Stimulated activated CD4-positive, alpha-beta T cell treated with anti-CD3 and anti-CD28 coated beads, Interleukin-2, amount 100 ng/mL, for 48 hours (primary cell): ENCODE data around the gene LRCH3.
A peak's percentile ranks its signal among the peaks of the same experiment; 100 is the strongest.
"Not testable (repeated sequence)": the region's sequence is repeated elsewhere in the genome, so short reads cannot be mapped to it uniquely, and the experiment has no call there.

Source experiments
- DNase-seq, 2 donors: peaks; one replicate each; pipeline ENCODE4 v3.0.0-alpha.2; 2020

The LRCH3 gene

GRCh38 chr3:197888511-197888910, 97.5 kb downstream of the LRCH3 start:
- DNase-seq = no peak

DNA sequence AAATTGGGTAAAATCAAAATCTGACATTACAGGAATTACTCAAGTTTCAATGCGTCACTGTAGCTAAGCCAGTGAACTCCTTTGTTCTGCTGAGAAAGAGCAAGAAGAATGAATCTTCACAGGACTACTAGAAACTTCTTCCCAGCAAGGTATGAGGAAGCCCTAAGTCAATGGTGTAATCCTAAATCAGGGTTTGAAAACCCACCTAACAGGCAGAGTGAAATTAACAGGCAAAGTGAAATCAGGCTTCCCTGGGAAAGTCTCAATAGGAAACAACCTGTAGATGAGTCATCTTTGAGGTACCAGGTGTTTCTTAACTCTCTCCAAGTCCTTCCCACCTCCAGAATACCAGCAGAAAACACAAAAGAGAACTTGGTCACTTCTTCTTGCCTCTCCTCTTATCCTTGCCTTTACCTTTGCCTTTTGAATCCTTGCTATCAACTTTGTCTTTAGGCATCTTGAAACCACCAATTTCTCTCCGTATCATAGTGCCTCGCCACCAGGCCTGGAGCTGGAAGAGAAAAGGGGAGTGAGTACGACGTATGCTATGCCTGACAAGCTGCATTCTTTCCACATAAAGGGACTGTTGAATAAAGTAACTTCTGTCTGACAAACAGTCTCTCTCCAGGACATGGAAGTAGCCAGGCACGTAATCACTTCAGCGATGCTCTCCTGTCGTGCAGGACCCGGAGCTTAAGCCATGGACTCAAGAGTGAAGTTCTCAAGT, 98.3 kb downstream of the LRCH3 start:
- no peak for DNase-seq

DNA sequence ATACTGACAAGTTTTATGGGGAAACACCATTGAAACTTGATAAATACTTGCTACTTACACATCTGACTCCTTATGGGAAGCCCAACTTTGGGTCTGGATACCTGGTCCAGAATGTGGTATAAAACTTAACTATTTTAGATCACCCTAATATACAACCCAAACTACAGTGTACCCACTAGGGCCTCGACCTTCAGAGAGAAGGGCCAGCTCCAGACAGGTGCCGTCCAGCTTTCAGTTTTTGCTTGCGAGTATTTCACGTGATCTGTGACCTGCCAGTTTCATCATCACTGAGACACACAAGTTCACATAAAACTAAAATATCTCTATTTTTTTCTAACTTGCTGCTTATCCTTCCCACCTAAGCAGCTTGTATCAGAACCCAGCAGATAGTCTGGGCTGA, 99.6 kb downstream of the LRCH3 start:
- DNase-seq = no peak

GRCh38 chr3:197892162-197892561, 101.1 kb downstream of the LRCH3 start:
- DNase-seq = no peak

GRCh38 chr3:197896421-197896820, 105.4 kb downstream of the LRCH3 start:
- no peak for DNase-seq

GRCh38 chr3:197899833-197900478, 108.9 kb downstream of the LRCH3 start:
- no peak for DNase-seq

- no peak for DNase-seq
Measured at GRCh38 chr3:197901626-197902025, 110.6 kb downstream of the LRCH3 start.

GRCh38 chr3:197906023-197906849, 115.2 kb downstream of the LRCH3 start:
- DNase-seq = peak; percentile 83 to 84

GRCh38 chr3:197906850-197907187, 115.8 kb downstream of the LRCH3 start:
- no peak for DNase-seq

DNA sequence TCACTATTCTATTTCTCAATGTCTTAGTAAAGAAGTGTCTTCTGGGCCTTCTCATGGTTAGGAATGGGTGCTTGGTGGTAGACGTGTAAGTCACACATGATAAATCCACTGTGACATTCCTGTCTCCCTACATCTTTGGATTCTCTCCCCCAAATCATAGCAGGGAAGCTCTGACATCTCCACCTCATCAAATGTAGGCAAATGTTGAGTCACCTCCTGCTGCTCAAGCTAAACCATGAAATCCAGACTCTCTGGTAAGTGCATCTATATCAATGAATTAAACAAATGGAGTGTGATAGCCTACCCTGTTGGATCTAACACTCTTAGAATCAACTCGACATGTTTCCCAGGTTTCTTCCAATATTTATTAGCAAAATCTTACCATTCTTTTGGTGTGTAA, 116.1 kb downstream of the LRCH3 start:
- no peak for DNase-seq

GRCh38 chr3:197908550-197908949, 117.5 kb downstream of the LRCH3 start:
- DNase-seq = not testable (repeated sequence)

GRCh38 chr3:197908957-197909701, 118.1 kb downstream of the LRCH3 start:
- no peak for DNase-seq

DNA sequence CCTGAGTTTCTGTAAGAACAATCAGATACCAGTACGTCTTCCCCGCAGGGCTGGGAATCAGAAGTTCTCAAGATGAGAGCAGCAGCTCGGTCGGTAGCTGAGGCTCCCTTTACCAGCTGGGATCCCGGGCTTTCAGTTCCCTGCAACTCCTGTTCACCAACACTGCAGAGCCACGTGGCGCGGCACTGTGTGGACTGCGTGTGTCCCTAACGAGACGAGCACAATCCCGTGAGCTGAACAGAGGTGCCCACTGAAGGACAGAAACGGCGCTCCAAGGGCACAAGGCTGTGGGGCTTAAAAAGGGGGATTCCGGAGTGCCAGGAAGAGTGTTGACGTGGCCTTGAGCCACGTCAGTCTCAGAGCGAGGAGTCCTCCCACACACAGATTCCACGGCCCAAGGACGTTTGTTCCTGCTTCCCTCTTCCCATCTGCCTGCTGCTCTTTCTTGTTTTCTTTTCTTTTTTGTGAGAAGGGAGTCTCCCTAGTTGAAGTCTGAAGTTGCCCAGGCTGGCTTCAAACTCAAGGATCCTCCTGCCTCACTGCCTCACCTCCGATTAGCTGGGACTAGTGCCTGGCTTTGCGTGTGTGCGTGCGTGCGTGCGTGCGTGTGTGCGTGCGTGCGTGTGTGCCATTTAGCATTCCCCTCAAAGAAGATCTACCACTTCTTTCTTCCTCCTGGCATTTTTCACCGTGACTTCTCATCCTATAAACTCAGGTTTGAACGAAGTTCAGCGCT, 121.9 kb downstream of the LRCH3 start:
- no peak for DNase-seq

- DNase-seq = no peak
Measured at GRCh38 chr3:197913641-197914380, 122.8 kb downstream of the LRCH3 start.

GRCh38 chr3:197921429-197922275, 130.6 kb downstream of the LRCH3 start:
- not testable (repeated sequence) for DNase-seq

DNA sequence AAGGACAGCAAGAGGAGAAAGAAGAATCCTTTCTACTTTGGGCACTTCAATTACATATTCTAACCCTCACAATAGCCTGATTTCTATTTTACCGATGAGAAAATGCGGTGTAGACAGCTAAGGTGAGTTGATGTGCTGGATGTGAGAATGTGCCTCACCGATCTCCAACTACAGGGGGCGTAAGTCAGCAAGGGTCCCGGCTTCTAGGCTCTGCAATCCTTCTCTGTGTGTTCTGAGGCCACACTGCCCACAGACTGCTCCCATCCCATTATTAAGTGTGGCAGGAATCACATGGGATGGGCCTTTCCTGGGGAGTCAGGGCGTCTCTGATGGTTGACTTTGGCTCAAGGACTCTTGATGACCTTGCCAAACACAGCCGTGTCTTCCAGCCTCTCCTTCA, 135.4 kb downstream of the LRCH3 start:
- no peak for DNase-seq

DNA sequence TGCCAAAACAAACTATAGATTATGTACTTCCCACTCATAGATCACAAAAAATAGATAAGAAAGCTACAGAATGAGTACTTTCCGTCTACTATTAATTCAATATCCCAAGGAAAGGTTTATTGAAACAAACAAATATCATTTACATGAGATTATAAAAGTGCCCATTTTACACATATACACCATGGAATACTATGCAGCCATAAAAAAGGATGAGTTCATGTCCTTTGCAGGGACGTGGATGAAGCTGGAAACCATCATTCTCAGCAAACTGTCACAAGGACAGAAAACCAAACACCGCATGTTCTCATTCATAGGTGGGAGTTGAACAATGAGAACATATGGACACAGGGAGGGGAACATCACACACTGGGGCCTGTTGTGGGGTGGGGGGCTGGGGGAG, 136.5 kb downstream of the LRCH3 start:
- not testable (repeated sequence) for DNase-seq

DNA sequence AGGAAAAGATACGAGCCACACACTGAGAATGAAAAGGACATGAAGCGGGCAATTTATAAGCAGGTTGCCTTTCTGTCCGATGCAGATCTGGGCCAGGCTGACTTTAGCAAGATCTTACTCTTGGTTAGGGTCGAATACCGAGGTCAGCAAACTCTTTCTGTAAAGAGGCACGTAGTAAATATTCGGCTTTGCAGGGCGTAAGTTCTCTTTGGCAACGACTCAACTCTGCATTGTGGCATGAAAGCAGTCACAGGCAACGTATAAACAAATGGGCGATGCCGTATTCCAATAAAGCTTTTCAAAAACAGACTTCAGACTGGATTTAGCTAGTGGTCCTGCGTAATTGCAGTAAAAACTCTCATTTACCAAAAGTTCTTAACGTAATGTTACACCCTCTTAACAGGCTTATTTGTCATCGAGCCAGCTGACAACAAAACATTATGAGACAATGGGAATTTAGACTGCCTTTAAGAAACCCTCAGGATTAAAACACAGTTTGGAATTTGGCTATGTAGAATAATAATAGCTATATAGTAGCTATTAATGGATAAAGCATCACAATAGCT, 145.8 kb downstream of the LRCH3 start:
- DNase-seq = no peak
